Stimulated activated CD4-positive, alpha-beta T cell treated with anti-CD3 and anti-CD28 coated beads, Interleukin-12 subunit alpha, Interleukin-12 subunit beta, amount 100 ng/mL, for 4 hours (primary cell): Measurements from ENCODE around the gene RASD1.

ENCODE experiments used
- DNase-seq: peaks from one replicate; pipeline ENCODE4 v3.0.0-alpha.2; 2020

Gene RASD1

GRCh38 chr17:17509601-17510425 is 13.6 kb upstream of the RASD1 start:
- no peak for DNase-seq

GRCh38 chr17:17508646-17509591 is 12.7 kb upstream of the RASD1 start:
- no peak for DNase-seq

- no peak for DNase-seq
Observed at GRCh38 chr17:17508019-17508535, 11.9 kb upstream of the RASD1 start.

GRCh38 chr17:17507465-17508011 is 11.3 kb upstream of the RASD1 start:
- DNase-seq = no peak

- no peak for DNase-seq
Observed at GRCh38 chr17:17506893-17507464, 10.8 kb upstream of the RASD1 start.

DNA sequence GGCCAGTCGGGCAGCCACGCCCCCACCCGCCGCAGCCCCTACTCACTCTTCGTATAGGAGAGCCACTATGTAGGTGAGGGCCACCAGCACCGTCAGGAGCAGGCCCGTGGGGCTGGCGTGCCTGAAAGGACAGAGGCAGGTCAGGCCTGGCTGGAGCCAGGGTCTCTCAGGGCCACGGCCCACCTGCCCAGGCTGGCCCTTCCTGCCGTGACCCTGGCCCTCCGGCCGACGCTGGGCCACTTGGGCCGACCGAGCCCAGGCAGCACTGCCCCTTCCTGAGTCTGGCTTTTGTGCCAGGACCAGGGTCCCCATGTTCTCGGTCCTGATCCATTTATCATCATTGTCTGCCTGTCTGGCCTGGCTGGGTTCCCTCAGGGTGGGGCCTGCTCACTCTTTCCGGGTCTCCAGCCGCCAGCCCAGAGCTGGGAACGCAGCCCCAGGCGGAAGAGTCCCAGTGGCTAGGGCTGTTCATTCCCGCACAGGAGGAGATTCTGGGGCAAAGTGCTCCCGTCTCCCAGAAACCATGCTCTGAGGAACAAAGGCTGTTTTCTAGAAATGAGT is 10.1 kb upstream of the RASD1 start:
- DNase-seq = no peak

- no peak for DNase-seq
Observed at GRCh38 chr17:17505610-17506171, 9.5 kb upstream of the RASD1 start.

- no peak for DNase-seq
Observed at GRCh38 chr17:17505151-17505550, 9.0 kb upstream of the RASD1 start.

DNA sequence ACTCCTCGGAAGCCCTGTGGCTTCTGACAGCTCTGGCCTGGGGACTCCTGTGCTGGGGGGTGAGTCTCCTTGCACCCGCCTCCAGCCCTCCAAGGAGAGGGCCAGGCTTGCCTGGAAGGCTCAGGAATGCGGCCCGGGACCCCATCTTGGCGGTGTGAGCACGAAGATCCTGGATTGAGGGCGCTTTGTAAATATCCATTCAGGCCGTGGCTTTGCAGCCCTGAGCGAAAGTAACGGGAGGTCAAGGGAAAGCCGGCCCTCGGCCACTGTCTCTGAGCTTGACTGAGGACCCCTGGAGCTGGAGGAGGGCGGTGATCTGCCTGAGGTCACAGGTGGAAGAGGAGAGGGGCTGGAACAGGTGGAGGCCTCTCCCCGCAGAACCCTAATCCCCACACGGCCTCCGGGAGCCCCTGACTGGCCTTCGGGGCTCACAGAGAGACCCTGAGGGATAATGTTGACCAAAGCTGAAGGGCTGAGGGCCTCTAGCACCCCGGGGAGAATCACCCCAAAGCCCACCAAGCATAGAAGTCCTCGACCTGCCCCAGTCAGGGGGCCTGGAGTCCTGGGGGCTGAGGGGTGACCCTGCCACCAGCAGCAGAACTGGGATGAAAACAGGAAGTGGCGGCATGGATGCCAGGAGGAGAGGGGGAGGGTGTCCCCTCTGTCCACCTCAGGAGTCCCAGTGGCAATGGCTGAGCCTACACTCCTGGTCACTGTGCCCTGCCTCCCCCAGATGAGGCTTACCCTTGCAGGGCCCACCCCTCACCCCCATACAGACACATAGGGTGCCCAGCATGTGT is 8.3 kb upstream of the RASD1 start:
- DNase-seq = no peak

DNA sequence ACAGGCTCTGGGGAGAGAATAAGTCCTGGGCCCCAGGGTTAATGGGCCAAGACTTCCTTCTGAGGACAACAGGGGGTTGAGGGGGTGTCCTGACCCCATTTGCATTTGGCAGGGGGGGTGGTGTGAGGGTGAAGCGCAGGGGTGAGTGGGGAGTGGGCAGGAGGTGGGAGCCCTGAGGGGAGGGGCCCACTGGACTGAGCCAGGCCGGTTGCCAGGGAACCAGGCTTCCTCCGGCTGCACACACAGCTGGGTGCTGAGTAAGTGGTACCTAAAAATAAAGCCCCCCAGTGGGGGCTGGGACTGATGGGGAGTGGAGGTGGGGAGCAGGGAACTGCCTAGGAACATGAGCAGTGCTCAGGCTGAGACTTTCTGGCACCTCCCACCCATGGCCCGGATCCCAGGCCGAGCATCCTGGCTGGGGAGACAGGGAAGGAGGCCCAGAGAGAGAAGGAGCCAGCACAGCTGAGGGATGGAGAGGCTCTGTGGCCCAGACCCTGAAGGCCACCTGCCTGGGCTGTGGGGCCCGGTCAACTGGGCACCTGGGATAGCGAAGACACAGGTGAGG is 7.5 kb upstream of the RASD1 start:
- no peak for DNase-seq

- DNase-seq = no peak
Observed at GRCh38 chr17:17502741-17503565, 6.8 kb upstream of the RASD1 start.

GRCh38 chr17:17500999-17501605 is 4.9 kb upstream of the RASD1 start:
- no peak for DNase-seq

- DNase-seq = no peak
Observed at GRCh38 chr17:17499402-17500145, 3.4 kb upstream of the RASD1 start.

DNA sequence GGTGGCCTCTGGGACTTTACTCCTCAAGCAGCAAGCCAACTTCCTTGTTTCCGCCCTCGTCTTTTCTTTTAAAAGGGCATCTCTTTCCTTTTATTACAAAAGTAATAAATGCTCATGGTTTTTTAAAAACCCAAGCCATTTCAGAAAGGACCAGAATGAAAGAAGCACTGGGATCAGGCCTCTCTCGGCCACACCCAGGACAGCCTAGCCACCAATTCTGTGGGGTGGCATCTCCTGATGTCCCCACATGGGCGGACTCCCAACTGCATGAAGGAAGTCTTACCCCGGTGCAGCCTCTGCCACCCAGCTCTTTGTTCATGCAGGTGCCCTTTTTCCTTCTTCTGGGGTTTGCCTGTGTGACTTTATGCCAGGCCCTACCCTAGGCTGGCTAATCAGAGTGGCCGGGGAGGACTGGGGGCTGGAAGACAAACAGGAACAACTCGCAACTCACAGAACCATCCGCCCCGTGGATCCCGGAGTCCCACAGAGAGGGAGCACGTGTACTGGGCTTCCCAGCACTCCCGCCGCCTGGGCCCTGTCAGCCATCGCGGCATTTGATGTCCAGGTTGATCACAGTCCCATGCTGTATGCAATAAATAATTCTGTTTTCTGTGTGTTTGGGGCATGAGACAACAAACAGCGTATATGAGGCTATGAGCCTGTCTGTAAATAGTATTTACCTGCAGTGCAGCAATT is 2.6 kb upstream of the RASD1 start:
- DNase-seq = no peak

DNA sequence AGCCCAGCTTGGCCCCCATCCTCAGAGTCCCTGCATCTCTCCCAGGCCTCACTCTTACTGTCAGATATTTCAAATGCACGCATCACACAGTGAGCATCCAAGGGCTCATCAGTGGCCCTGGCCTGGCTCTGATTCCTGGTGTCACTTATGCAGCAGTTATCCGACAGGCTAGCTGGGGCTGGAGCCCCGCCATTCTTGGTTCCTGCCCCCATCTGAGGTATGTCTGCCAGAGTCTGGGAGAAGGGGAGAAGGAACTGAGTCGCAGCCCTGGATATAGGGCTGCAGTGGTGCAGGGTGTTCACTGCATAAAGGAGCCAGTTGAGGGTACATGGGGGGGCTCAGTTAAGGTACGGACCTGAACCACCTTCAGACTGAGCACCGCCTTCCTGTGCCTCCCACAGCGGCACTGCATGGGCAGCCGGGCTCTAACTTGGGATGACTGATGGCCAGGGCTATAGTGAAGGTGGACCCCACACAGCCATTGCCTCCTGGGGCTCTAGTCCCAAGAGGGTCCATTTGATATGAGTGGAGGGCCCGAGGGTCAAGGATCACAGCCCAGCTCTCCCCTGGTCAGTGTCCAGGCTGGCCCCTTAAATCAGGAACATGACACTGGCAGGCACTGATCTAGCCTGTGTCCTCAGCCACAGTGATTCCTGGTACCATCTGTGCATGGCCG is 1.8 kb upstream of the RASD1 start:
- DNase-seq = no peak

- peak; percentile 8 for DNase-seq
Observed at GRCh38 chr17:17497065-17497844, 1.1 kb upstream of the RASD1 start.
